HG02588 (cell line): ENCODE data around the gene PTPRA.
"Not testable (repeated sequence)": the region's sequence is repeated elsewhere in the genome, so short reads cannot be mapped to it uniquely, and the experiment has no call there.

Experiments used
- ATAC-seq: cut with Tn5 transposase; IDR thresholded peaks from one replicate; pipeline ENCODE4 v1.9.1; 2021; ENCODE audit warnings: mild to moderate bottlenecking, moderate library complexity; ENCODE audit not compliant: unreplicated experiment

PTPRA gene

GRCh38 chr20:3067139-3068014, 194.1 kb downstream of the PTPRA start:
- ATAC-seq, result no peak

- no peak for ATAC-seq
Observed at GRCh38 chr20:3068075-3068474, 194.8 kb downstream of the PTPRA start.

DNA sequence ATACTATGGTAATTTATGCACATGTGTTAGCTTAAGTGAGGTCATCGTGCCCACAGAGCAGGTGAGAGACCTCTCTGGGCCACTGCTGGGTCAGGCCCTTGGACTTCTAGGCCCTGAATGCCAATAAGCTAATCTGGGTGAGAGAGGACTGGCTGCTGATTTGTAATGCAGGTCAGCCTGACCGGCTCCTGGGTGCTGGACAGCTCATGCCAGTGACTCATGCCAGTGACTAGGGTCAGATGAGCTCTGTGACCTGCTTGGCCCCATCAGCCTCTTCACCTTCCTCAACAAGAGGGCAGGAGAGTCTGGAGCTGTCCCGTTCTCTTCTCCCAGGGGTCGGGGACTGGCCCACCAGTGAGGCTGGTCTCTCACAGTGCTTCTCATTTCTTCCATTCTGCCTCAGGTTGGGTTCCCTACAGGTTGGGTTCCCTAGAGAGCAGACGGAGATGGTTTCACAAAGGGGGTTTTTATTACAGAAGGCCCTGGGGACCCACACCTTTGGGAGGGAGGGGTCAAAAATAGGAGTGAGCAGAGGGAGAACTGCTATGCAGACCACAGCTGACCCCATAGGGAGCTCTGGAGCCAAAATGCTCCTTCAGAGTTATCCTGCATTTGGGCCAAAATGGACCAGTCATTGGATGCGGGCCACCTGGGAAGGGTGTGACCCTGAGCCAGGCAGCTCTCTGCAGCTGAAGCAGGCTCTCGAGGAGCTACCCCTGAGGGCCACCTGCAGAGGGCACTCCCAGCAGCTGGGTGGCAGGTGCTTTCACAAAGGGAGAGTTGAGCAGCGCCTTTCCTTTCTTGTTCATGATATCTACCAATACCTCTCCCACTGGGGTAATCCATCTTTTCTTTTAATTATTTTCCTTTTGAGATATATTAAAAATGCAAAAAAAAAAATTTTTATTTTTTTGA, 196.0 kb downstream of the PTPRA start:
- ATAC-seq, result no peak

DNA sequence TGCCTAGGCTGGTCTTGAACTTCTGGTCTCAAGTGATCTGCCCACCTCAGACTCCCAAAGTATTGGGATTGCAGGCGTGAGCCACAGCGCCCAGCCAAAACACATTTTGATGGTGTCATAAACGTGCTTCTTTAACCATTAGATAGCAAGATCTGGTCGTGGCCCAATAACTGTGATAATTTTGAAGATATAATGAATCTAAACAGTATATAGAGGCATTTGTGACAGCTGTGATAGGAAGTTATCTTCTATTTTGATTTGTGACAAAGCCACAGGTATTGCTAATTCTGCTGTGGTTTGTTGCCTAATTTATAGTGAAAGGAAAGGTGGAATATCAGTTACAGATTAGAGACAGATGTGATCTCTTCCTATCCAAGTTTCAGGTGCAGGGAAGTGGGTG, 197.4 kb downstream of the PTPRA start:
- no peak for ATAC-seq

DNA sequence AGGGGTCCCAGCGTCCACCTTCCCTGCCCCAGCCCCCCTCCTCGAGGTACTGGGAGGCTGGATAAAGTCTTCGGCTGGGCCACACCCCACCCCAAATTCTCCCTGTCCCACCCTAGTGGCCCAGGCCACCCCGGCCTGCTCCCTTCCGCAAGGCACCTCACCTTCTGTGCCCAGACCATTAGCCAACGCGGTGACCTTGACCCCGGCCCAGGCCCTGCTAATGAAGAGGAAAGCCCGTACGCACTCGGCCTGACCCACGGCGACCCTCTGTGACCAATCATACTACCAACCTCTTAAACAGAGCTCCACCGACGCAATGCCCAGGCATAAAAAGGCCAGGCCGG, 198.0 kb downstream of the PTPRA start:
- no peak for ATAC-seq

GRCh38 chr20:3071610-3072529, 198.6 kb downstream of the PTPRA start, which contains the start of gene OXT:
TSS of gene OXT (plus strand) at chr20:3071620. CDS start at chr20:3071656, 36 bp downstream.
- ATAC-seq, result no peak

DNA sequence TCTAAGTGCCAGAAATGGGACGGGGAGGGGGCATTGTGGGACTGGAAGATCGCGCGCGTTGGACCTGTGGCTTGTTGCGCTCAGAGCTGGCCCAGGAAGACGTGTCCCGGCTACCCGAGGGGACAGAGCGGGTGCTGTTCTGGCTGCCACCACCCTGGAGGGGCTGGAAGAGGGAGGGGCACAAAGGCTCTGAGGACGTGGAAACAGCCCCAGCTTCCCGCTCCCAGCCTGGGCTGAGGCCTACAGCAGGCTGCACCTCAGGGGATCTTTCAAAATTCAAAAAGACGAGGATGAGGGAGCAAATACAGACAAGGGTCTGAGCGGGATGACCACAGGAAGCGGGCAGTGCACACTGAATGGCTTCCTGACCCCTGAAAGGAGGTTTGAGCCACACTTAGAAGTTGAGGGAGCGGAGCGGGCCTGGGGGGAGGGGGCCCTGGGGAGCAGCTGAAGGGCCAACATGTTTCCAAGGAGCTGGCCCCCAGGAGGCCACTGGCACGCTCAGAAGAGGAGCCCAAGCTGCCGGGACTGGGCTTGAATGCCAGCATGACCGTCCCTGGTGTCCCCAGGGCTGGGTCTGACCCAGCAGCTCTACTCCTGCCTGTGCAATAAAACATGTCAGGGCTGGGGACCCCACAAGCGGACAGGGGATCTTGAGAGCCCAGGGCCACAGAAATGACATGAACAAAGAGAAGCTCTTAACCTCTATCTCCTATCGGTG, 199.4 kb downstream of the PTPRA start:
- no peak for ATAC-seq

- ATAC-seq, result not testable (repeated sequence)
Observed at GRCh38 chr20:3073251-3073643, 200.0 kb downstream of the PTPRA start.

GRCh38 chr20:3074812-3075211, 201.5 kb downstream of the PTPRA start:
- no peak for ATAC-seq

- ATAC-seq, result not testable (repeated sequence)
Observed at GRCh38 chr20:3075315-3075714, 202.0 kb downstream of the PTPRA start.

GRCh38 chr20:3077618-3078134, 204.4 kb downstream of the PTPRA start:
- no peak for ATAC-seq

DNA sequence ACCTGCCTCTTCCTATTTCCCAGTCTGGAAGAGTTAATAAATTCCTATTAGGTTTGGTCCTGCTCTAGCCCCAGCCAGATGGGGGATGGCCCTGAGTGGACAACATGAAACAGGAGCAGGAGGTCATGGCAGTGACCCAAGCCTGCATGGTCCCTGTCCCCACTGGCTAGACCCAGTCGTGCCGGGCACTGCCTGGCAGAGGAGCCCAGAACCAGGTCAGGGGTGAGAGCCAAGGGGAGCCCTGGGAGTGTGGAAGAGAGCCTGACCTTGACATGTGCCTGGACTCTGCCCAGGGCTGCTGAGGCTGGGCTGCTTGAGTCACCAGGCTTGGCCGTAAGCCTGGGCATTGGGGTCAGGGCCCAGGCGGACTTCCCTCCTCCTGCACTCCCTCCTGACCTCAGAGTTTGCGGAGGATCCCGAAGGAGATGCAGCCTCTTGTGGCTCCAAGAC, 207.7 kb downstream of the PTPRA start:
- ATAC-seq, result no peak

GRCh38 chr20:3081641-3082040, 208.4 kb downstream of the PTPRA start:
- no peak for ATAC-seq

GRCh38 chr20:3082306-3082951, 209.1 kb downstream of the PTPRA start:
- ATAC-seq, result no peak

GRCh38 chr20:3082955-3083952, 210.0 kb downstream of the PTPRA start:
- no peak for ATAC-seq

GRCh38 chr20:3084283-3084985, 211.2 kb downstream of the PTPRA start, which contains the start of gene AVP:
TSS of gene AVP (minus strand) at chr20:3084724. CDS start at chr20:3084674, 50 bp downstream.
- no peak for ATAC-seq

- no peak for ATAC-seq
Observed at GRCh38 chr20:3084986-3085360, 211.7 kb downstream of the PTPRA start.
